HG02642 (cell line): ENCODE measurements around the gene CFC1B.
"Not testable (repeated sequence)": the region's sequence is repeated elsewhere in the genome, so short reads cannot be mapped to it uniquely, and the experiment has no call there.

Source experiments
- ATAC-seq: cut with Tn5 transposase; IDR thresholded peaks from one replicate; pipeline ENCODE4 v1.9.1; 2021; ENCODE audit warnings: mild to moderate bottlenecking; ENCODE audit not compliant: unreplicated experiment, poor library complexity

The CFC1B gene

DNA sequence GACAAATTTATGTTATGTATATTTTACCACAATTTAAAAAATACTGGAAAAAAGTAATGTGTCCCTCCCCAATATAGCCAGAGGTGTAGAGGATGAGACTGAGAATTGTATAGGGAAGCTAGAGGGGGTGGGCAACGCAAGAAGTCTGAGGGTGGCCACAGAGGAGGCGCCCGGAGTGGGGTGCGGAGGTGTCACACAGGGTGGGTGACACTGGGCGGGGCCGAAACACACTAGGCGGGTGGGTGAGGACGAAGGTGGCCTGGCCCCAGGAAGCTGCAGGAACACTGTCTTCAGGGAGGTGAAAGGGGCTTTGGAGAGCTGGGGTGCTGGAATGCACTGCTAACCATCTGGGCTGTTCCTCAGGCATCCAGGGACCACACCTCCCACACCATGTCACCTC, 35.4 kb downstream of the CFC1B start:
- not testable (repeated sequence) for ATAC-seq

DNA sequence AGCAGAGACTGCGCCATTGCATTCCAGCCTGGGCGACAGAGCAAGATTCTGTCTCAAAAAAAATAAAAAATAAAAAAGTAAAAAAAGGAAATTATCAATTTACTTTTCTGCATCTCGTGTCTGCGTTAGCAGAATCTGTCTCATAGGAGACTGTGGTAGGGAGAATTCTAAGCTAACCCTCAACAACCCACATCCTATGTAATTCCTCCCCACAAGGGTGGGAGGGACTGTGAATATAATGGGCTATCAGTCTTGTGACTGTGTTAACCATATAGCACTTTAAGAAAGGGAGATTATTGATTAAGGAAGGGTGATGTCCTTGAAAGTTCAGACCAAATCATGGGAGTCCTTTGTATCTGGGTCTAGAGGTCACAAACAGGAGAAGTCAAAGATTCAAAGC, 45.1 kb downstream of the CFC1B start:
- ATAC-seq = not testable (repeated sequence)

DNA sequence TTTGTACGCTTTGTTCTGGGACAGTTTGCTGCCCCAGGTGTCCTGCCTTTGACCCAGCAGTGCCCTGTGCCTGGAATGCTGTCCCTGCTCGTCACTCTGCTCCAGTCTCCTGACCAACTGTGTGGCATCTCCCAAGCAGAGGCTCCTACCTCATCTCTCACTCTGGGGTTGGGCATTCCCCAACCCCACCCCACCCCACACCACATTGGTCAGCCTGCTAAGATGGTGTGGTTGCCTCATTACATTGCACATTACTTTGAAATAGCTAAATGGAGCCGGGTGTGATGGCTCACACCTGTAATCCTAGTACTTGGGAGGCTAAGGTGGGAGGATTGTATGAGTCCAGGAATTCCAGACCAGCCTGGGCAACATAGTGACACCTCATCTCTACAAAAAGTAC, 50.9 kb downstream of the CFC1B start:
- ATAC-seq = not testable (repeated sequence)

DNA sequence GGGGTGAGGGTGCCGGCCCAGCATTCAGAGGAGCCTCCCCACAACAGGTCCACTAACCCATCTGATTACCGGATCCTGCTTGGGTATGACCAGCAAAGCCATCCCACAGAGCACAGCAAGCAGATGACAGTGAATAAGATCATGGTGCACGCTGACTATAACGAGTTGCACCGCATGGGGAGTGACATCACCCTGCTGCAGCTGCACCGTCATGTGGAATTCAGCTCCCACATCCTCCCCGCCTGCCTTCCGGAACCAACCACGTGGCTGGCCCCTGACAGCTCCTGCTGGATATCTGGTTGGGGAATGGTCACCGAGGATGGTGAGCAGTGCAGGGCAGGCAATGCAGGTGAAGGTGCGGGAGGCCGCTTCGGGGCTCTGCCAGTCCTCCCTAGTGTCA, 53.2 kb downstream of the CFC1B start:
- ATAC-seq = not testable (repeated sequence)

DNA sequence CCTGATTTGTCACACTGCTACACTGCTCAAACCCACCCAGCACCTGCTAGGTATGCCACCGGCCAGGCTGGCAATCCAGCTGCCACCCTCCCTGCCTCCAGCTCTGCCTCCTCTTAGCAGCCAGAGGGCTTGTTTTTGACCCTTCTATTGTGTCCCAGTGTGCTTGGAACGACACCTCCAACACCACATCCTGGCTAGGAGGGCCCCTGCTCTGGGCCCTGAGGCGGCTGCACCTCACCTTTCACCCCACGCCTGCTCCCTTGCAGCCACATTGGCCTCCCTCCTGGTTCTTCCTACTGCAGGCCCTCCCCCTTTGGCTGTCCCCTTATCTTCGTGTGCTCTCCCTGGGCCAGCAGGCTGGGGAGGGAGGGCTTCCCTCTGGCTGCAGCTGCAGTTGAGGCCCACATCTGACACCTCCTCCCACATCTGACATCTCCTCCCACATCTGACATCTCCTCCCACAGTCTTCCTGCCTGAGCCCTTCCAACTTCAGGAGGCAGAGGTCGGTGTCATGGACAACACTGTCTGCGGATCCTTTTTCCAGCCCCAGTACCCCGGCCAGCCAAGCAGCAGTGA, 55.3 kb downstream of the CFC1B start:
- not testable (repeated sequence) for ATAC-seq

DNA sequence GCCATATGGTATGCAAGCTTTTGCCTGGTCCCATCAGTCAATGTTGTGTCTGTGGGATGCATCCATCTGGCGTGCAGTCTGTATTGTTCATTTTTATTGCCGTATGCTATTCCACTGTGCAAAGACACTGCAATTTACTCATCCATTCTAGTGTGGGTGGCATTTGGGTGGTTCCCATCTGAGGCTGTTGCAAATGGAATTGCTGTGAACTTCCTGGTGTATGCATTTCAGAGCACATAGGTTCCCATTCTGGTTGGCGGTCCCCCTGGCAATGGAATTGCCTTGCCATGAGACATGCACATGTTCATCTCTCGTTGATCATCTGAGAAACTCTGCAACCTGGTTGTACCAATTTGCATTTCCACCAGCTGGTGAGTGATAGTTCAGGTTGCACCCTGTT, 56.5 kb downstream of the CFC1B start:
- not testable (repeated sequence) for ATAC-seq
